H1 (cell line): ENCODE results near the gene MMUT. TPM values are rescaled to one million over a fixed set of nuclear protein-coding genes. Genes with fewer than 3 reads are reported as not detected.

Experiments
- CTCF ChIA-PET: fragments of 300-600 bp; sonication (Branson Sonifier 250); formaldehyde crosslinking; loops from one replicate; lab custom pipeline; 2021; ENCODE audit not compliant: partially characterized antibody; lab: Charles Lee
- POLR2A ChIA-PET: fragments of 300-600 bp; sonication (Branson Sonifier 250); formaldehyde crosslinking; loops from one replicate; lab custom pipeline; 2021; ENCODE audit warnings: inconsistent platforms; ENCODE audit not compliant: partially characterized antibody; lab: Charles Lee
- DNase-seq, 2 experiments: peaks; one replicate each; pipeline versions ENCODE4 v3.0.0 to v3.0.0-alpha.2; 2010 to 2022; ENCODE audit warnings: low spot score in 2 of 2, low read depth in 1 of 2, mixed read lengths in 1 of 2
- FAIRE-seq: peaks from 2 replicates; lab custom pipeline; 2011; peaks lifted over from hg19 to GRCh38; lab: Jason Lieb, UNC
- H2AFZ ChIP-seq: 2 replicates; pipeline ENCODE4 v1.8.1; 2012; ENCODE audit warnings: low read length, inconsistent platforms
- H2AK5ac ChIP-seq: 2 replicates; pipeline ENCODE4 v1.6.1; 2013; ENCODE audit warnings: low read depth, low read length
- H2BK120ac ChIP-seq: replicated peaks from 2 replicates; pipeline ENCODE3; 2013; ENCODE audit warnings: low read depth, low read length, inconsistent platforms
- H2BK12ac ChIP-seq: 2 replicates; pipeline ENCODE4 v1.6.1; 2013; ENCODE audit warnings: low read depth, low read length
- H2BK15ac ChIP-seq: 2 replicates; pipeline ENCODE4 v1.6.1; 2013; ENCODE audit warnings: low read length
- H2BK20ac ChIP-seq: 2 replicates; pipeline ENCODE4 v1.6.1; 2013; ENCODE audit warnings: low read length
- H2BK5ac ChIP-seq: 2 replicates; pipeline ENCODE4 v1.6.1; 2013; ENCODE audit warnings: low read depth, low read length
- H3K14ac ChIP-seq: 2 replicates; pipeline ENCODE4 v1.6.1; 2013; ENCODE audit warnings: inconsistent platforms; ENCODE audit not compliant: insufficient read length
- H3K18ac ChIP-seq: 2 replicates; pipeline ENCODE4 v1.6.1; 2013; ENCODE audit warnings: low read length; ENCODE audit errors: extremely low read depth
- H3K23ac ChIP-seq: 2 replicates; pipeline ENCODE4 v1.6.1; 2013; ENCODE audit warnings: inconsistent platforms; ENCODE audit not compliant: insufficient read length
- H3K23me2 ChIP-seq: 2 replicates; pipeline ENCODE4 v1.6.1; 2013; ENCODE audit warnings: low read depth, low read length
- H3K27ac ChIP-seq: 2 replicates; pipeline ENCODE4 v1.6.1; 2011; ENCODE audit warnings: low read depth, low read length, inconsistent platforms
- H3K27me3 ChIP-seq, 4 experiments: replicated peaks in 1 of 4; 1 replicate in 1 of 4; 2 replicates in 3 of 4; pipeline versions ENCODE4 v1.6.1 to v1.8.1; 2011 to 2013; ENCODE audit warnings: low read length in 3 of 4, mild to moderate bottlenecking in 3 of 4, inconsistent platforms in 2 of 4, mixed read lengths in 2 of 4, moderate library complexity in 1 of 4; ENCODE audit not compliant: control insufficient read depth in 3 of 4, insufficient read depth in 3 of 4; ENCODE audit errors: extremely low read depth in 1 of 4
- H3K36me3 ChIP-seq, 4 experiments: 2 replicates each; pipeline versions ENCODE4 v1.6.1 to v1.8.1; 2011 to 2013; ENCODE audit warnings: mild to moderate bottlenecking in 4 of 4, low read length in 3 of 4, moderate library complexity in 2 of 4, control low read depth in 1 of 4, inconsistent platforms in 1 of 4; ENCODE audit not compliant: insufficient read depth in 4 of 4, control insufficient read depth in 2 of 4
- H3K4ac ChIP-seq: replicated peaks from 2 replicates; pipeline ENCODE3; 2013; ENCODE audit warnings: low read length, low read depth, mixed read lengths, inconsistent platforms; ENCODE audit not compliant: insufficient read length
- H3K4me1 ChIP-seq, 4 experiments: replicated peaks in 1 of 4; 1 replicate in 1 of 4; 2 replicates in 3 of 4; pipeline versions ENCODE4 v1.6.1 to v1.8.1; 2011 to 2013; ENCODE audit warnings: low read length in 3 of 4, inconsistent platforms in 2 of 4, mixed read lengths in 1 of 4; ENCODE audit not compliant: insufficient read depth in 4 of 4, control insufficient read depth in 3 of 4
- H3K4me2 ChIP-seq, 2 experiments: 2 replicates each; pipeline versions ENCODE4 v1.6.1 to v1.8.1; 2011 to 2013; ENCODE audit warnings: low read depth in 2 of 2, low read length in 2 of 2, control low read depth in 1 of 2, inconsistent platforms in 1 of 2, mild to moderate bottlenecking in 1 of 2; ENCODE audit not compliant: insufficient read depth in 1 of 2
- H3K4me3 ChIP-seq, 4 experiments: fragments of 200-600, 300-600 bp in 1 of 4; sonication (generic), shearing (Covaris generic), sonication (Bioruptor Twin) in 1 of 4; 2 replicates each; pipeline versions ENCODE4 v1.5.1 to v1.8.1; 2011 to 2016; ENCODE audit warnings: low read length in 4 of 4, low read depth in 3 of 4, control low read depth in 2 of 4, inconsistent platforms in 2 of 4, mild to moderate bottlenecking in 2 of 4, mixed read lengths in 1 of 4, moderate library complexity in 1 of 4; ENCODE audit not compliant: insufficient read depth in 2 of 4; ENCODE audit errors: extremely low read depth in 1 of 4
- H3K56ac ChIP-seq: replicated peaks from 2 replicates; pipeline ENCODE3; 2013; ENCODE audit warnings: low read depth, mild to moderate bottlenecking, mixed read lengths, low read length, inconsistent platforms; ENCODE audit not compliant: insufficient read length
- H3K79me1 ChIP-seq: 2 replicates; pipeline ENCODE4 v1.6.1; 2013; ENCODE audit warnings: low read depth, low read length, control low read depth
- H3K79me2 ChIP-seq, 2 experiments: 2 replicates each; pipeline versions ENCODE4 v1.6.1 to v1.8.1; 2012 to 2013; ENCODE audit warnings: low read length in 2 of 2, mild to moderate bottlenecking in 2 of 2, inconsistent platforms in 1 of 2; ENCODE audit not compliant: insufficient read depth in 2 of 2, control insufficient read depth in 1 of 2
- H3K9ac ChIP-seq, 4 experiments: replicated peaks in 1 of 4; 1 replicate in 1 of 4; 2 replicates in 3 of 4; pipeline versions ENCODE4 v1.6.1 to v1.8.1; 2011 to 2013; ENCODE audit warnings: low read depth in 3 of 4, low read length in 3 of 4, control low read depth in 2 of 4, mild to moderate bottlenecking in 2 of 4, moderate library complexity in 2 of 4, inconsistent platforms in 1 of 4; ENCODE audit errors: extremely low read depth in 1 of 4
- H3K9me3 ChIP-seq, 2 experiments: 2 replicates each; pipeline versions ENCODE4 v1.6.1 to v1.8.1; 2012 to 2013; ENCODE audit warnings: mild to moderate bottlenecking in 2 of 2, moderate library complexity in 2 of 2, control low read depth in 1 of 2, inconsistent platforms in 1 of 2, low read depth in 1 of 2, low read length in 1 of 2, mixed read lengths in 1 of 2; ENCODE audit not compliant: insufficient read depth in 2 of 2
- H4K20me1 ChIP-seq, 2 experiments: replicated peaks in 1 of 2; 2 replicates each; pipeline versions ENCODE3 to v1.8.1; 2011 to 2013; ENCODE audit warnings: inconsistent platforms in 2 of 2, low read length in 2 of 2, mild to moderate bottlenecking in 1 of 2; ENCODE audit not compliant: insufficient read depth in 2 of 2, control insufficient read depth in 1 of 2
- H4K5ac ChIP-seq: 2 replicates; pipeline ENCODE4 v1.6.1; 2013; ENCODE audit warnings: low read length, low read depth, mixed read lengths, inconsistent platforms; ENCODE audit not compliant: insufficient read length
- H4K8ac ChIP-seq: 2 replicates; pipeline ENCODE4 v1.8.0; 2013; ENCODE audit warnings: mild to moderate bottlenecking, moderate library complexity, low read length, inconsistent platforms; ENCODE audit not compliant: insufficient read depth; ENCODE audit errors: extremely low read depth
- H4K91ac ChIP-seq: replicated peaks from 2 replicates; pipeline ENCODE3; 2013; ENCODE audit warnings: low read length, mixed read lengths, inconsistent platforms; ENCODE audit not compliant: insufficient read length
- CBX8 ChIP-seq: fragments of 300-800, 300-1000 bp; sonication (generic); IDR thresholded peaks from 2 replicates; pipeline ENCODE4 v1.7.1; 2016; ENCODE audit warnings: low read depth, low read length, borderline replicate concordance
- CHD2 ChIP-seq: IDR thresholded peaks from 2 replicates; pipeline ENCODE4 v1.6.1; 2012; ENCODE audit warnings: low read length, improper control_type of control experiment
- CREB1 ChIP-seq: IDR thresholded peaks from 2 replicates; pipeline ENCODE4 v1.6.1; 2012; ENCODE audit warnings: inconsistent platforms
- JUND ChIP-seq: IDR thresholded peaks from 2 replicates; pipeline ENCODE4 v1.6.1; 2011; ENCODE audit warnings: mild to moderate bottlenecking, improper control_type of control experiment, low read length
- KDM4A ChIP-seq: IDR thresholded peaks from one replicate; pipeline ENCODE4 v1.7.1; 2012; ENCODE audit warnings: low read depth, mild to moderate bottlenecking, moderate library complexity, low read length, inconsistent platforms; ENCODE audit not compliant: severe bottlenecking
- KDM5A ChIP-seq: fragments of 200-600 bp; IDR thresholded peaks from 2 replicates; pipeline ENCODE4 v1.7.1; 2012; ENCODE audit warnings: mild to moderate bottlenecking, low read length, inconsistent platforms, mixed read lengths
- MAFK ChIP-seq: IDR thresholded peaks from 2 replicates; pipeline ENCODE4 v1.6.1; 2012; ENCODE audit warnings: low read depth, mild to moderate bottlenecking, improper control_type of control experiment, low read length
- PHF8 ChIP-seq: fragments of 200-600 bp; sonication (generic); conservative IDR thresholded peaks from 2 replicates; pipeline ENCODE4 v1.7.1; 2012; ENCODE audit warnings: low read depth, mild to moderate bottlenecking, inconsistent platforms, low read length, moderate library complexity
- POLR2A ChIP-seq, 2 experiments: IDR thresholded peaks; 1 replicate in 1 of 2; 2 replicates in 1 of 2; pipeline ENCODE4 v1.6.1; 2011; ENCODE audit warnings: low read depth in 2 of 2, low read length in 2 of 2, mild to moderate bottlenecking in 2 of 2; ENCODE audit errors: control extremely low read depth in 1 of 2
- POU5F1 ChIP-seq: IDR thresholded peaks from 2 replicates; pipeline ENCODE4 v1.6.1; 2011; ENCODE audit warnings: low read depth, mild to moderate bottlenecking, low read length, moderate library complexity
- RAD21 ChIP-seq, 2 experiments: IDR thresholded peaks in 1 of 2; conservative IDR thresholded peaks in 1 of 2; 2 replicates each; pipeline ENCODE4 v1.6.1; 2011; ENCODE audit warnings: low read depth in 2 of 2, low read length in 2 of 2, improper control_type of control experiment in 1 of 2, inconsistent platforms in 1 of 2, mild to moderate bottlenecking in 1 of 2, moderate library complexity in 1 of 2
- RXRA ChIP-seq: IDR thresholded peaks from 2 replicates; pipeline ENCODE4 v1.6.1; 2011; ENCODE audit warnings: low read depth, mild to moderate bottlenecking, low read length, moderate library complexity; ENCODE audit not compliant: insufficient read depth
- SRF ChIP-seq: IDR thresholded peaks from 2 replicates; pipeline ENCODE4 v1.6.1; 2011; ENCODE audit warnings: mild to moderate bottlenecking, low read depth, low read length, moderate library complexity
- WGBS, 2 experiments: shearing (Covaris generic) in 1 of 2; methylation state at CpG; one replicate each; pipeline versions ENCODE4 v1.1.6 to v1.1.7; 2013 to 2015; ENCODE audit warnings: low lambda C conversion rate in 2 of 2, mixed read lengths in 2 of 2, inconsistent platforms in 1 of 2, low coverage in 1 of 2, missing lambda C conversion rate in 1 of 2; ENCODE audit not compliant: insufficient replicate concordance in 2 of 2, insufficient coverage in 1 of 2, insufficient read length in 1 of 2; ENCODE audit errors: extremely low coverage in 1 of 2, missing lambda C conversion rate in 1 of 2; 5-methylcytosine and 5-hydroxymethylcytosine counted together
- polyA plus RNA-seq, 7 experiments: library from polyadenylated mRNA; depleted of rRNA in 3 of 7; stranded (reverse) in 5 of 7; unstranded in 2 of 7; fragments of >200 nt in 5 of 7; fragments of 200-250 nt in 2 of 7; gene quantifications; 1 replicate in 5 of 7; 2 replicates in 1 of 7; 4 replicates in 1 of 7; pipeline versions ENCODE4 v1.2.1 to v1.2.3, GENCODE V29; 2011 to 2013; ENCODE audit warnings: missing spikeins in 2 of 7, mixed read lengths in 2 of 7
- total RNA-seq: library from RNA; stranded (reverse); fragmentation: NEBNext Ultra II Directional; extraction: Animal tissue kit (Norgen Biotek cat#: 25700); gene quantifications from 2 replicates; pipeline ENCODE4 v1.2.1, GENCODE V29; 2021
- TF ChIP-seq, protein P1 (sequence below): IDR thresholded peaks from 2 replicates; pipeline ENCODE4 v1.6.1; 2011; ENCODE audit warnings: low read length, improper control_type of control experiment

MMUT gene
- total and polyA plus RNA-seq, 2 of the 8 experiments (the other 6 are each of a cell fraction or from before 2014, with no cell fraction given): 5.2 to 13.0 TPM

DNA sequence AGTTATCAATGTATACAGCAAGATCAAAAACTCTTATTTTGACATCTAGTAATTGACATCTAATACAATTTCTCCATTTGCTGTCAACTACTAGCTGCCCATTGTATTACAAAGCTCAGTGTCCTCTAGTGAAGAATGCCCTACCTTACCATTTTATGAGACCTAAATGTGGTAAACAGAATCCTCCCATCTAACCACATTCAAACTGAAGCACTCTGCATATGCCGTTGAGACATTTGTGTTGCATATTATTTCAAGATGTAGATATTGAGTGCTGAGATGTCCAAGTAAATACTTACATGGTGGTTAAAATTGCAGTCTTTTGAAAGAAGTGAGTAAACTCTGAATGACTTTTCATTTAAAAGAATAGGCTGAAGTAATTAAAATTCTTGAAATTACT is 36.1 kb upstream of the MMUT start:
- Histone ChIP-seq H2BK20ac (no peak overlapping the region), H3K9ac (no peak overlapping the region), H2BK120ac (no peak overlapping the region), H2AK5ac (no peak overlapping the region), H3K9me3 (no peaks in the 10 kb centered on the region), H3K4ac (no peak overlapping the region), H4K5ac (no peak overlapping the region), H2BK5ac (no peak overlapping the region), H3K79me2 (no peaks in the 10 kb centered on the region), H4K8ac (no peak overlapping the region), H4K91ac (no peak overlapping the region), H3K23me2 (no peaks in the 10 kb centered on the region), H3K14ac (no peak overlapping the region), H3K79me1 (no peaks in the 10 kb centered on the region), H4K20me1 (no peaks in the 10 kb centered on the region), H3K4me1 (peaks cover 0 to 2% (median 0%) of the 10 kb centered on the region in 4 experiments; a peak in 1 of 7 replicates), H3K27me3 (no peaks in the 10 kb centered on the region), H3K56ac (no peak overlapping the region), H3K4me2 (no peak overlapping the region), H3K18ac (no peak overlapping the region), H2AFZ (no peak overlapping the region), H3K36me3 (no peaks in the 10 kb centered on the region), H3K23ac (no peak overlapping the region), H2BK15ac (no peak overlapping the region), H3K4me3 (no peak overlapping the region), H2BK12ac (no peak overlapping the region), H3K27ac (no peak overlapping the region)
- ChIA-PET CTCF (interaction anchor here (0.8 kb wide), 1 partner anchor 109 kb away, joined by 3 read pairs; no protein-coding TSS in a partner anchor), POLR2A (no interaction called here)
- WGBS, 2 experiments: 89% methylated on average over 1 of the region's 1 CpG; no CpG with 5 or more reads in 1 of the 2 experiments
- DNase-seq (no peak), FAIRE-seq (no peak)
- TF ChIP-seq RXRA: no peak
- no peak for TF ChIP-seq PHF8
- TF ChIP-seq CREB1: no peak
- TF ChIP-seq KDM4A: no peak
- TF ChIP-seq POLR2A (IDR thresholded peaks at IDR 0.05; ENCODE audit: control extremely low read depth in 1 of 2, low read depth in 2 of 2, low read length in 2 of 2): no peak
- TF ChIP-seq JUND: no peak
- TF ChIP-seq POU5F1: no peak
- no peak for TF ChIP-seq CHD2
- no peak for TF ChIP-seq MAFK
- TF ChIP-seq RAD21 (IDR thresholded peaks at IDR 0.05 in 1 of 2, conservative IDR thresholded peaks at IDR 0.05 in 1 of 2; ENCODE audit: low read depth in 2 of 2, low read length in 2 of 2): no peak
- no peak for TF ChIP-seq SRF
- no peak for TF ChIP-seq CBX8
- TF ChIP-seq, protein P1, sequence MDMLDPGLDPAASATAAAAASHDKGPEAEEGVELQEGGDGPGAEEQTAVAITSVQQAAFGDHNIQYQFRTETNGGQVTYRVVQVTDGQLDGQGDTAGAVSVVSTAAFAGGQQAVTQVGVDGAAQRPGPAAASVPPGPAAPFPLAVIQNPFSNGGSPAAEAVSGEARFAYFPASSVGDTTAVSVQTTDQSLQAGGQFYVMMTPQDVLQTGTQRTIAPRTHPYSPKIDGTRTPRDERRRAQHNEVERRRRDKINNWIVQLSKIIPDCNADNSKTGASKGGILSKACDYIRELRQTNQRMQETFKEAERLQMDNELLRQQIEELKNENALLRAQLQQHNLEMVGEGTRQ: no peak
- TF ChIP-seq KDM5A: no peak
